GM21723 (cell line): Measurements from ENCODE around the gene APBA2.

Source experiments
- ATAC-seq: cut with Tn5 transposase; IDR thresholded peaks from one replicate; pipeline ENCODE4 v1.9.1; 2021; ENCODE audit warnings: mild to moderate bottlenecking, moderate library complexity; ENCODE audit not compliant: unreplicated experiment

The APBA2 gene

DNA sequence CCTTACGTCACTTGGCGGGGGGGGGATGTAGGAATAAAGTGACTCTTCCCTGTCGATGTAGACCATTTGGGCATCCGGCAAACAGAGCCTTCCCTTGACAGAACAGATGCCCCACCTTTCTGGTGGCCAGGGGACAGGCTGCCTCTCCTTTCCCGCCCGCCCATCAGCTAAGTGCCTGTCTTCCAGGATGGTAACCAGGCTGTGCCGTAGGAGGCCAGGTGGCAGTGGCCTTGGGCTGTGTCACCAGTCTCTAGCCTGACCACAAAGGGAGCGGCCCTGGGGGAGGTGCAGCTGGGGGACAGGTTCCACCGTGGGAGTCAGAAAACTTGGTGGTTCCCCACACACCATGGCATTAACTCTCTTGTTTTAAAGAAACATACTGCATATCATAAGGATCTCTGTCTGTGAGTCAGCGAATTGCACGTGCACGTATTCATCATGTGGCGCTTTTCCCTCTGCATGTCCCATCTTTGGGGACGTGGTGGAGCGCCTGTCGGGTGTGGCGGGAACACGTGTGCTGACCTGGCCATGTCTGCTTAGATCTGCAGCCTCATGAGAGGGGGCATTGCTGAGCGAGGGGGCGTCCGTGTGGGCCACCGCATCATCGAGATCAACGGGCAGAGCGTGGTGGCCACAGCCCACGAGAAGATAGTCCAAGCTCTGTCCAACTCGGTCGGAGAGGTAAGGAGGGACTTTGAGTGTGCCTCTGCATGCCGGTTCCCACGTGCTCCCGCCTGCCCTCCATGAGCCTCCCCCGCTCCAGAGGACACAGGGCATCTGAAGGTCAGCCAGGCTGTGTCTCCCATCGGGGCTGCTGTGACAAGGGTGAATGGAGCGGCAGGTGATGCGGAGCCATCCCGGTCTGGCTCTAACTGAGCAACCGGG is 227.8 kb downstream of the APBA2 start:
- no peak for ATAC-seq

DNA sequence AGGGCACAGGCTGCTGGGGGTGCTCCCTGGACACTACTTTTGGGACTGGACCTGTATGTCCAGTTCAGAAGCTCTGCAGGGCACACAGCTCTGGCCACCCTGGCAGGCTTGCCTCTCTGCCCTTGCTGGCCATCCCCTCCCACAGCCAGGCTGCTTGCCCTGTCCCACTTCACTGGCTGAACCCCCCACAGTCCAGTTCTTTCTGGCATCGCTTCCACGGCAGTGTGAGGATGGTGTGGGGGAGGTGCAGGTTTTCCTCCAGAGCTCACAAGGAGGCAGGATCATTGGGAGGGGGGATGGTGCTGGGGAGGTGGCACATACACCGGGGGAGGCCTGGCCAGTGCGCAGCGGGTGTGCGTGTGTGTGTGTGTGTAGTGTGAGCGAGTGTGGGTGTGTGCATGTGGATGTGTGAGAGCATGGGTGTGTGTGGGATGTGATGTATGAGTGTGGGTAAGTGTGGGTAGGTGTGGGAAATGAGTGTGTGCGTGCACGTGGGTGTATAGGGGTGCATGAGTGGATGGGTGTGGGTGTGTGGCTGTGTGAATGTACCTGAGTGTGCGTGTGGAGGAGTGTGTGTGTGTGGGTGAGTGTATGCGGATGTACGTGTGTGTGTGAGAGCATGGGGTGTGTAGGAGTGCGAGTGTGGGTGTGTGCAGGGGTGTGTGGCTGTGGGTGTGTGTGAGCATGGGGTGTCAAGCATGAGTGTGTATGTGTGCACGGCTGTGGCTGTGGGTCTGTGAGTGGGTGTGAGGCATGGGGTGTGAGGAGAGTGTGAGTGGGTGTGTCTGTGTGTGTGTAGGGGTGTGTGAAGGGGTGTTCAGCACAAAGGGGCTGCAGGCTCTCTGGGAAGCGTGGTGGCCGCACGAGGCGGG is 228.7 kb downstream of the APBA2 start:
- ATAC-seq: no peak

DNA sequence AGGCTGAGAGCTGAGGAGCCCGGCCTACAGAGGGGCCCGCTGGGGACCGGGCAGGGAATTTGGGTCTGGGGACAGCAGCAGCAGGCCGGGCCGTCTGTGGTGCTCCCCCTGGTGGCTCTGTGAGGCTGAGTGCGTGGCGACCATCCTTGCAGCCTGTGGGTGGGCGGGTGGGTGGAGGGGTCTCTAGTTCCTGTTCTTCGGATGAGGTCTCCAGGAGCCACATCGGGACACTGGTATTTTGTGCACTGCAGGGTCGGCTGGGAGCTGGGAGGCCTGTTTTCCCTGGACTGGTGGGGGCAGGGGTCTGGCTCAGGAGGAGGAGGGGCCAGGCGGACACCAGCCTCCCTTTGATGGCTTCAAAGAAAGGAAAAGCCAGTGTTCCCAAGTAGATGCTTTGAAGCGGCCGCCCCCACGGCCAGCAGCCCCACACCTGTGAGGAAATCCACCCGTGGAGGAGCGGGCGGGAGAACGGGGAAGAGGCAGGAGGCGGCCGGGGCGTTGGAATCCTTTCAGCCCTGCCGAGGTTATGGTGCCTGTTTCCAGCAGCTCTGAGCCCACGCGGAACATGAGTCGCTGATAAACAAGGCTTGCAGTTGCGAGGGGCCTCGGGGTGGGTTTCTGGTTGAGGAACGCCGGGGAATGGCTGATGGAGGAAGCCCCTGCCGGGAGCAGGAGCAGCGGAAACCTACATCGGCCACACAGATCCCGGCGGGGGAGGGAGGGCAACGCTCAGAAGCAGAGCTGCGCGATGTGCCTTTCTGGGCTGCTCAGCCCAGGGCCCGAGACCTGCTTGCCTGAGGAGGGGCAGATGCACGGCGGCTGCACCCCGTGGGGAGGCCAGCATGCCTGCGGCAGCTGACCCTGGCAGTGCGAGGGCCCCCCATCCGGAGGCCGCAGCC is 229.6 kb downstream of the APBA2 start:
- ATAC-seq: no peak

DNA sequence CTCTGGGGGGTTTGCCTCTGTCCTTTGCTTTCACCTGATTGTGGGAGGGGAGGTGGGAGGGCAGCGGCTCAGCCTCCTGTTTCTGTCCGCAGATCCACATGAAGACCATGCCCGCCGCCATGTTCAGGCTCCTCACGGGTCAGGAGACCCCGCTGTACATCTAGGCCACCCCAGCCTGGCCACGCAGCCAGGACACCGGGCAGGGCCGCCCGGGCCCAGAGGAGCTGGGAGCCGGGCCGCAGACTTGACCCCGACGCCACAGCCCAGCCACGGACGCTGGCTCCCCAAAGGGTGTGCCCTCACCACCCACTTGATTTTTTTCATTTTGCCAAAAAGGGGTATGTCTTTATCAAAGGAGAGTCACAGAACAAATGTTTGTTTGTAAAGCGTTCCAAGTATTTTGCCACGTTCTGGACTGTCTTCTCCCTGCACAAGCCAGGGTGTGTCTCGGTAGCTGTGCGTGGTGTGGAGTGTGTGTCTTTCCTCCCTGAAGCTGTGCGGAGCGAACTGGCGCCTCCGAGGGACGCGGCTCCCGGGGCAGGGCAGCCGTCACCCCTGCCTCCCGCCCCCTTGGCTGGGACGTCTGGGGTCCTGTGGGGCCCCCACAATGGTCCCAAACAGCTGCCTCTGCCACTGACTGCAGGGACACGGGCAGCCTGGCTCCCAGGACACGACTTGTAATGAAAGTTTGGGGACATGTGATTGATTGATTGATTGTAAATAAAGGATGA is 231.4 kb downstream of the APBA2 start:
- no peak for ATAC-seq

DNA sequence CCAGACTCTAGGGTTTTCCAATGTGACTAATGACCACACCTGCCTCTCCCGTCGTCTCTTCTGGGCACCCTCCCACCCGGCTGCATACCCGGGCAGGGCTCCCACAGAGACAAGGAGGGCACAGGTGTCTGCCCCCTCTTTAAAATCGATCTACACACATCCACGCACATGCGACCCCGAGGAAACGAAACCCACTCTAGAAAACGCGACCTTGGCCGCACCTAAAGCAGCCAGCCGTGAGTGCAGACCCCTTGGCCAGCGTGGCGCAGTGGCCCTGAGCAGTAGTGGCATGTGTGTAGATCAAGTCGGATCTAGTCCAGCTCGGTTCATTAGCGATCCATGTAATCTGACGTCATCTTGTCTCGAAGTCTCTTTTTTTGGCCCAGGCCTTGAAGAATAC is 232.0 kb downstream of the APBA2 start:
- no peak for ATAC-seq

DNA sequence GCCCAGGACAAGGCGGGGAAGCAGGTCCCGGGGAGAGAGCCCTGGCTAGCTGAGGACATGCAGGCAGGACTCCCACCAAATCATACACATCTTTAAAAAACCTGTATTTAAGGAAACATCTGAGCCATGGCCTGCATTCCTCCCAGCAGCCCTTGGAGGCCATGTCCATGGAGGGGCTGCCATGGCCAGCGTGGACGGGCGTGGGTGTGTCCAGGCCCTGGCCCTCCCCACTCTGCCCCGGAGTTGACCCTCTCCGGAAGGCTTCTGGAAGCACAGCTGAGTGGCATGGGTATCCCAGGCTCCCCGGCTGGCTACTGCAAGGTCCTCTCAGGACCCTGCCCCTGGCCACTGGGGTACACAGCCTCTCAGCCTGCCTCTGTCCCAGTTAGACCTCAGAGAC is 234.1 kb downstream of the APBA2 start:
- ATAC-seq: no peak

DNA sequence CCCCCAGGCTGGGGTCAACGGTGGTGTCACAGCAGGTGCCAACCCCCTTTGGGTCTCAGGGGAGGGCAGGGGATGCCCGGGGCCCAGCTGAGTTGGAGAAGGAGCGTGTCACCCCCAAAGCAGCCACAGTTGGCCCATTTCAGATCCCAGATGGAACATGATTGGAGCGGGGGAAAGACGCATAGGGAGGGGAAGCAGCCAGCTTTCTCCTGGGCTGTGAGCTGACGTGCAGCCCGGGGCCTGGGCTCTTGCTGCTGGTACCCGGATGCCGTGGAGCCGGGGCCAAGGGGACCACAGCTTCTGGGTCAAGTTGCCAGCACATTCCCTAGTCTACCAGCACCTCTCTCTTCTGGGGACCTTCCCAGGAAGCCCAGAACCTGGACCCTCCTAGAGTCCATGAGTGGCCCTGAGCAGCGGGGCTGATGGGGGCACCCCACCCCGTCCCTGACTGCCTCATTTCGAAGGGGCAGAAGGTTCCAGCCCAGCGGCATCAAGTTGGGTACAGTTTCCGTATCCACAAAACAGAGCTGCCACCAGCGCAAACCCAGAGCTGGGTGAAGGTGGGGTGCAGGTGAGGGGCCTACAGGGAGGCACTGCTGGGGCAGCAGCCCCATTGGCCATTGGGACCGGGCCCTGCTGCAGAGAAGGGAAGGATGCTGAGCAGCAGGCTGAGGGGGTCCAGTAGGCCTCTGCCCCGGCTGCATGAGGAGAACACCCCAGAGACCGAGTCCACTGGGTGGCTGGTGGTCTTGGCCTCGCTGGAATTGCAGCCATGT is 235.0 kb downstream of the APBA2 start:
- ATAC-seq: no peak

DNA sequence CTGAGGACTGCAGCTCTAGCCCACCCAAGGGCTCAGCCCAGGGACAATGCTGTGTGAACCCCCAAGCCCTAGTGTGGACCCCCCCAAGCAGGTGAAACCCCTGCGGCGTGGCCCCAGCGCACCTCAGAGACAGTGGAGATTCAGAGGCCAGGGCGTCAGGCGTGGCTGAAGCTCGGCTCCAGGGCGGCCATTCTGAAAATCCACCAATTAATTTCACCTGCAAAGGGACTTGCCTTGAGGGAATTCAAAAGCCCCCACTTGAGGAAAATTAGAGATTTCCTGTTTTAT is 235.5 kb downstream of the APBA2 start:
- no peak for ATAC-seq

DNA sequence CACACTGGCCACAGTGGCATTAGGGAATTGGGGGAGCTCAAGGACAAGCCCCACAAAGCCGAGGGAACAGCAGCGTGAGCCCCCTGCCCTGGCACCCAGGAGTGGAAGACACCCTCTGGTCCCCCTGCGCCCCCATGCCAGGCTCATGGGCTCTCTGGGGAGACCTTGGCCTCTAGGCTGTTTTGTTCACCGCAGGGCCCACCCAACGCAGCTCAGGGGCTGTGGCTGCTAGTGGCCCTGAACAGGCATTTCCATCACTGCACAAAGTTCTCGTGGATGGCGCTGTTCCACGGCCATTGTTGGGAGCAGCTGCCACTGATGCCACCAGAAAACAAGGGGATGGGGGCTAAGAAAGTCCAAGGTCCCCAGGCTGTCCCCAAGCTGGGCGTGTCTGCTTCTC is 236.1 kb downstream of the APBA2 start:
- no peak for ATAC-seq

DNA sequence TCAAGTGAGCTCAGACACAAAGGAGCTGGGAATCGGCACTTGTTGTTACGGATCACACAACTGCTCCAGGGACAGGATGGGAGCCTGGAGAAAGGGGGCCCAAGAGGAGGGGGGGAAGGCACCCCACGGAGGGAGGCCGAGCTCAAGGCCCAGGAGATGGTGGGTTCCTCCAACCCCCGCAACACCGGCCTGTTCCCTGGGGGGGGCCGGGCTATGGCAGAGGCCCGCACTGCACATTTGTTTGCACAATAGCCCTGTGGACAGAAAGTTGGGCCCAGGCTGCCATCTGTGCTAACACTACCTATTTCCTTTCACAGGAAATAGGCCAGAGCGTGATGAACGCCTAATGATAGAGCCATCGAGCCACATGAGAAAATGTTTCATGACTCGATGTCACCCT is 236.7 kb downstream of the APBA2 start:
- ATAC-seq: no peak

DNA sequence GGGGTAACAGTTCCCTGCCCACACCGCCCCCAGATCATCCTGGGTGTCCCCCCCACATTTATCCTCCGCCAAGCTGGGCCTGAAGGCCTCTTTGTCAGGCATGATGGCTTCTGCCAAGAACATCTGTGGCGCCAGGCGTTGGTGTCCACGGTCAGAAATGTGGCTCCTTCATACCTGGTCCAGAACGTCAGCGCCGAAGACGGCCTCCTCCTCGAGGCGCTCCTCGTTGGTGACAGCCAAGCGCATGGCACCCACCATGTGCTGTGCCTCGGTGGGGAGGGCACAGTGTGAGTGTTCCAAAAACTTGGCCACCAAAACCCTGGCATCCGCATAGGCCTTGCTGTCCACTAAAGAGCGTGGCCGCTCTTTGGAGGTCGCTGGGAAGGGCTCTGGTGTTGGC is 237.4 kb downstream of the APBA2 start:
- ATAC-seq: no peak

DNA sequence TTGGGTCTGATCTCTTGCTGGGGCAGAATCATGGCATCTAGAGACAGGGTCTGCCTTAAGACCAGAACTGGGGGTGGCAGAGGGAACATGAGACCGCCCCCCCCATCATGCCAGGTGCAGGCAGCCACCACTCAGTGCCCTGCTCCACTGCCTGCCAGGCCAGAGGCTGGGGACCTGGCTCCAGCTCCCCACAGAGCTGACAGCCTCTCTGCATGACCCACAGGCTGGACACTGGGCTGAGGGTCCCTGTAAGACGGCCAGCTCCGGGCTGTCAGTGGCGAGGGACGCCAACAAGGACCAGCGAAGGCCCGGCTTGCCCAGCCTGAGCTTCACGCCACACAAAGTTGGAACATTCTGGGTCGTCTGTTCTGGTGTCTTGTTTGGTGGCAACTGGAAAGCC is 238.2 kb downstream of the APBA2 start:
- no peak for ATAC-seq

DNA sequence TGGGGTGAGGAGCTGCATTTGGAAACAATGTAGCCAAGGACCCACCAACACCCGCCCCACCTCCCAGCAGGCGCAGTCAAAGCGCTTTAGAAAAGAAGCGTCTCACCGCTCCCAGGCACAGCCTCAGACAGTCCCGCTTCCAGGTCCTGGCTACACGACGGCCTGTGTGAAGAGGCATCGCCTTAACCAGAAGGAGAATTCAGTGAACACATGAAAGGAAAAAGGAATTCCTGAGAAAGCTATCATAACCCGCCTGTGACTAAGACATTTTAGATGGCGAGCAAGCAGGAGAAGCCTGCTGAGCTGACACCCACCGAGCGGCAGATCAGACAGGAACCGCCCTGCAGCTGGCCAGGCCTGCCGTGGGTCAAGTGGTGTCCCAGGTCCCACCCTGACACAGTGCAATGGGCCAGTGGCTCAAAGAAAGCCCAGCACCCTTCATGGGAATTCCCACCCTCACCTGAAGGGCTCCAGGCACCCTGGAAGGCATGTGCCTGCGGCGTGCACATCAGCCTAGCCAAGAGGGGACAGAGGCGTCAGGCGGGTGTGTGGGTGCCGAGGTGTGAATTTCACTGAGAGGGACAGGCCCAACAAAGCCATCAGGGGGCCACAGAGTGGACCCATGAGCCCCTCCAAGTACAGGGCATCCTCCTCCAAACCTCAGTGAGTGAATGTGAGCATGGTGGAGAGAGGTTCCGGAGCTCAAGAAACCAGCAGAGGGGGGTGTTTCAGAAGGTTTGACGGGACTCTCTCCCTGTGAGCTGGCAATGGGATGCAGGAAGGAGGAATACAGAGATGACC is 239.0 kb downstream of the APBA2 start:
- no peak for ATAC-seq

DNA sequence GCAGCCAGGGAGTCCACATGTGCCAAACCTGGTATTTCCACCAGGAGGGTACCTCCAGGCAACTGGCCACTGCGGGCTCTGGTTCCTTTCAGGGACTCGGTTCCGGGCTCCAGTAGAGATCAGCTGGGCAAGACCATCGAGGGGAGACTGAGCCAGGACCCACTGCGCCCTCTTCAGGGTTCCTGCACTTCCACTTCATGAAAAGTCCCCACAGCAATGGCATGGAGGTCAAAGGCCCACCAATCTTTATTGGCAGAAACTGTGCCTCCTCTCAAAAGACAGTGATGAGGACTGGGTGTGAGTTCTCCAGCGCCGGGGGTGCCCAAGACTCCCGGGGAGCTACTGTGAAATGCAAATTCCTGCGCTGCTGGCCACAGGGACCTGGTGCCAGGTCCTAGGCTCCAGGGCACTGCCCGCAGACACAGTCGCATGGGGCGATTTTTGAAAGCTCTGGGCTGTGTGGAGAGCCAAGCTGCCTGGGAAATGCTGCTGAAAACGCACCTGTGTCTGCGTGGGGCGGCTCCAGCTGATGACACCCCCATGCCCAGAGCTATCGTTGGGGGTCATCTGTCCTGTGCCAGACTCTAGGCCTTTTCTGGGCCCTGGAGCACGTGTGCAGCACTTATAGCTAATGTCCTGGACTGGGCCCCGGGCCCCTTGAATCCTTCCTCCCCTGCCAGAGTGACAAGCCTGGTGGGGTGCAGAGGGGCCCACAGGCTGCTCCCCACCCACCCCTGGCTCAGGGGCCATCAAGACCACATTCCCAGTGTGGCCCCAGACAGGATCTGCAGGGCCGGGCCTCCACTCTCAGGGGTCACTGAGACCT is 239.8 kb downstream of the APBA2 start:
- ATAC-seq: no peak

DNA sequence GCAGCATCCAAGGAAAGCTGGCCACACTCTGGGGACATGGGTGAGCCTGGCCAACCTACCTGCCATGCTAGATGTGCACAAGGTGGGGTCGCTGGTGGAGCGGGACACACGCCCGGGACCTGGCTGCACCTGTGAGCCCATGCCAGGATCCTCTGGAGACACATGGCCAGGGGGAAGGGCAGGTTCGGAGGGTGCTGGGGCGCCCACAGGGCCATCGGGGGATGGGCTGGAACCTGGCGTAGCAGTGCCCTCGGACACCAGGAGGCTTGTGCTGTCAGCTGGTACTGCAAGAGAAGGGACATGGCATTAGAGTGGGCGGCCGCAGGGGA is 240.4 kb downstream of the APBA2 start:
- no peak for ATAC-seq

DNA sequence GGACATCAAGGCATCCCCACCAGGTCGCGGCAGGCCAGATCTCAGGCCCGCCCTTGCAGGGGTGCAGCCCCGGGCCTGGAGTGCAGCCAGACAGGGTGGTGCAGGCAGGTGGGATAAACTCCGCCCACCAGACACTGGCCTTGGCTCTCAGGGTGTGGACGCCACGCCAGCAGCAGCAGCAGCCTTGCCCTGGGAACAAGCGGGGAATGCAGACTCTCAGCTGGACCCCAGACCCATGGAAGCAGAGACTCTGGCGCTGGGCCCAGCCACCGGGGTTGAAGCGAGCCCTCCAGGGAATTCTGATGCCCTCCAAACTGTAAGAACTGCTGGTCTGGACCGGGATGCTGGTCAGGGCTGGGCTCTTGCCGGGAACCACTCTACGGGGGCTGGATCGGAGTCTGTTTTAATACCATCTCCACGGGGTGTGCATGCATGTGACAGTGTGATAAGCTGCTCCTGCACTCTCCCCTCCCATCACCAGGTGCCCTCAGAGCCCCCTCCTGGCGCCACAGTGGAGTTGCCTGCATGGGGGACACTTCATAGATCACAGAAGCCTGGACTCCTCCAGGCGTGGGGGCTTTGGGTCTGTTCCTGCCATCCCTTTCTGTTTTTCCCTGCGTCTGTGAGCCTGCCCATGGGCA is 241.2 kb downstream of the APBA2 start:
- ATAC-seq: no peak

DNA sequence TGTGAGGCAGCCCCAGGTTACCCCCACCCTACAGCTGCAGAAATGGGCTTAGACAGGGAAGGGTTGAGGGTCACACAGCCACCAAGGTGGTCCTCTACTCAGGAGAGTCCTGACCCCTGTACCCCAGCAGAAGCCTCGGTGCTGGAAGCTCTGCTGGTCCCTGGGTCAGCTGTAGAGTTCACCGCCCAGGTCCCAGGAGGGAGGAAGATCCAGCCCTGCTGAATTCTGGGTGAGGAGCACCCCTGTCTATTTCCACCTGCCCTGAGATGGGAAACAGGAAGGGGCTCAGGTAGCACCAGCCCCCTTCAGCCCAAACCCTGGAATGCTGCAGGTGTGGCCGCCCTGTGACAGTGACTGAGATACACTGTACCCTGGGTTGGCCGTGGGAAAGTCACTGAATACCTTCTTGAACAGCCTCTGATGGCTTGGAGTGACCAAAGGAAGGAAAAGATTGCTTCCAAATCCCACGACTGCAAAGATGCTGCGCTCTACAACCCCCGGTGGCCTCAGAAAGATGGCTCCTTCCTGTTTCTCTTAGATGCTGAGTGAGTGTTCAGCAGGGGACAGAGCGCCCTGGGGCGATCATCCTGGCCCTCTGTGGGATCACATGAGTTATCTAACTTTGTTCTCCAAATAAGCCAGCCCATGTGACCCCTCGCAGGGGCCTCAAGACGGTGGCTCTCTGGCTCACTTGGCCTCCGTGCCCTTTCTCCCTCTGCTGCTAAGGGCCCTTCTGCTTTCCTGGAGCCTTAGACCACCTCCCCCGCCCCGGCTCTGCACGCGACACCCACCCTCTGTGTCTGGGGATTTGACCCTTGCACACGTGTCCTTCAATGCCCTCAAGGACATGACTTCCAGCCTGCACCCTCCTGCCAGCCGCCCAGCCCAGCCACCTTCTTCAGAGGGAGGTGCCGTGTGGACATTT is 242.0 kb downstream of the APBA2 start:
- no peak for ATAC-seq
